ENCODE data around the gene ELOVL2. TPM values are rescaled to one million over a fixed set of nuclear protein-coding genes. Genes with fewer than 3 reads are reported as not detected.

ELOVL2 gene
- polyA plus RNA-seq, 3 donors, result not detected

GRCh38 chr6:11036977-11037430, 7.1 kb downstream of the ELOVL2 start:
- Mint-ChIP-seq H3K9me3 (no peaks in the 10 kb centered on the region), H3K4me3 (peak overlapping the region in 1 of 2 donors; percentile 56), H3K4me1 (no peaks in the 10 kb centered on the region), H3K36me3 (no peaks in the 10 kb centered on the region), H3K27ac (no peak overlapping the region), H3K27me3 (ENCODE audit: low read depth in 3 of 3) (peaks cover 48 to 57% (median 55%) of the 10 kb centered on the region in 3 donors)
- Histone ChIP-seq H3K4me2 (replicated peaks; ENCODE audit: extremely low read depth, low read length, poor library complexity, severe bottlenecking) (no peak overlapping the region), H2AFZ (ENCODE audit: insufficient read depth, low read depth, low read length, poor library complexity, severe bottlenecking) (no peak overlapping the region), H3K9me3 (replicated peaks in 1 of 2; ENCODE audit: control insufficient read depth in 1 of 2, insufficient read depth in 1 of 2, low read length in 2 of 2) (peaks cover 0 to 7% of the 10 kb centered on the region in 2 donors), H3K4me3 (replicated peaks in 1 of 3; ENCODE audit: low read depth in 2 of 3, low read length in 3 of 3) (no peak overlapping the region), H4K20me1 (ENCODE audit: insufficient read depth, low read length) (no peaks in the 10 kb centered on the region), H3K36me3 (replicated peaks in 1 of 2; ENCODE audit: control insufficient read depth in 1 of 2, insufficient read depth in 2 of 2, low read length in 2 of 2) (no peaks in the 10 kb centered on the region), H3K79me2 (ENCODE audit: insufficient read depth, low read length) (no peaks in the 10 kb centered on the region), H3K27me3 (ENCODE audit: control insufficient read depth in 2 of 2, insufficient read depth in 2 of 2, low read length in 2 of 2) (peaks cover 55 to 77% of the 10 kb centered on the region in 2 donors), H3K27ac (ENCODE audit: low read depth in 1 of 2, low read length in 2 of 2) (no peak overlapping the region), H3K9ac (ENCODE audit: insufficient read depth, low read length, poor library complexity, severe bottlenecking) (no peak overlapping the region), H3K4me1 (ENCODE audit: control insufficient read depth in 1 of 2, insufficient read depth in 2 of 2, low read length in 2 of 2) (no peaks in the 10 kb centered on the region)
- no peak for DNase-seq
- intact Hi-C loops (cut with micrococcal nuclease), result no loop called here
- no peak for TF ChIP-seq CTCF (IDR thresholded peaks at IDR 0.05)
- no CpG with 5 or more reads among the region's 2 CpGs for WGBS (ENCODE audit: insufficient coverage)

- DNase-seq, result no peak
- H3K9me3 Mint-ChIP-seq, result peaks cover 0 to 2% (median 0%) of the 10 kb centered on the region in 7 donors
- TF ChIP-seq CTCF (IDR thresholded peaks at IDR 0.05), result no peak
- no peak overlapping the region for H3K4me3 ChIP-seq (replicated peaks in 1 of 3; ENCODE audit: low read depth in 2 of 3, low read length in 3 of 3)
- H2AFZ ChIP-seq (ENCODE audit: insufficient read depth, low read depth, low read length, poor library complexity, severe bottlenecking), result no peak overlapping the region
- no peak overlapping the region for H3K4me2 ChIP-seq (replicated peaks; ENCODE audit: extremely low read depth, low read length, poor library complexity, severe bottlenecking)
- no peaks in the 10 kb centered on the region for H3K36me3 Mint-ChIP-seq
- H3K4me1 ChIP-seq (ENCODE audit: control insufficient read depth in 1 of 2, insufficient read depth in 2 of 2, low read length in 2 of 2), result no peaks in the 10 kb centered on the region
- H3K27ac Mint-ChIP-seq, result no peak overlapping the region
- H3K9me3 ChIP-seq (replicated peaks in 1 of 2; ENCODE audit: control insufficient read depth in 1 of 2, insufficient read depth in 1 of 2, low read length in 2 of 2), result peaks cover 0 to 7% of the 10 kb centered on the region in 2 donors
- peak overlapping the region in 1 of 2 donors; percentile 14 for H3K4me3 Mint-ChIP-seq
- H3K27ac ChIP-seq (ENCODE audit: low read depth in 1 of 2, low read length in 2 of 2), result no peak overlapping the region
- H3K36me3 ChIP-seq (replicated peaks in 1 of 2; ENCODE audit: control insufficient read depth in 1 of 2, insufficient read depth in 2 of 2, low read length in 2 of 2), result no peaks in the 10 kb centered on the region
- no peaks in the 10 kb centered on the region for H3K4me1 Mint-ChIP-seq
- H3K9ac ChIP-seq (ENCODE audit: insufficient read depth, low read length, poor library complexity, severe bottlenecking), result no peak overlapping the region
- H3K27me3 Mint-ChIP-seq (ENCODE audit: low read depth in 3 of 3), result peaks cover 44 to 52% (median 52%) of the 10 kb centered on the region in 3 donors
- H3K27me3 ChIP-seq (ENCODE audit: control insufficient read depth in 2 of 2, insufficient read depth in 2 of 2, low read length in 2 of 2), result peaks cover 49 to 75% of the 10 kb centered on the region in 2 donors
- intact Hi-C loops (cut with micrococcal nuclease), result no loop called here
- H4K20me1 ChIP-seq (ENCODE audit: insufficient read depth, low read length), result no peaks in the 10 kb centered on the region
- WGBS (ENCODE audit: insufficient coverage), result 92% methylated on average over 2 of the region's 4 CpGs
- H3K79me2 ChIP-seq (ENCODE audit: insufficient read depth, low read length), result no peaks in the 10 kb centered on the region
Measured at GRCh38 chr6:11036351-11036740, 7.8 kb downstream of the ELOVL2 start.
